Measurements from ENCODE around the gene FAM162B.
A peak's percentile ranks its signal among the peaks of the same experiment; 100 is the strongest.
"Not testable (repeated sequence)": the region's sequence is repeated elsewhere in the genome, so short reads cannot be mapped to it uniquely, and the experiment has no call there.

Gene FAM162B

DNA sequence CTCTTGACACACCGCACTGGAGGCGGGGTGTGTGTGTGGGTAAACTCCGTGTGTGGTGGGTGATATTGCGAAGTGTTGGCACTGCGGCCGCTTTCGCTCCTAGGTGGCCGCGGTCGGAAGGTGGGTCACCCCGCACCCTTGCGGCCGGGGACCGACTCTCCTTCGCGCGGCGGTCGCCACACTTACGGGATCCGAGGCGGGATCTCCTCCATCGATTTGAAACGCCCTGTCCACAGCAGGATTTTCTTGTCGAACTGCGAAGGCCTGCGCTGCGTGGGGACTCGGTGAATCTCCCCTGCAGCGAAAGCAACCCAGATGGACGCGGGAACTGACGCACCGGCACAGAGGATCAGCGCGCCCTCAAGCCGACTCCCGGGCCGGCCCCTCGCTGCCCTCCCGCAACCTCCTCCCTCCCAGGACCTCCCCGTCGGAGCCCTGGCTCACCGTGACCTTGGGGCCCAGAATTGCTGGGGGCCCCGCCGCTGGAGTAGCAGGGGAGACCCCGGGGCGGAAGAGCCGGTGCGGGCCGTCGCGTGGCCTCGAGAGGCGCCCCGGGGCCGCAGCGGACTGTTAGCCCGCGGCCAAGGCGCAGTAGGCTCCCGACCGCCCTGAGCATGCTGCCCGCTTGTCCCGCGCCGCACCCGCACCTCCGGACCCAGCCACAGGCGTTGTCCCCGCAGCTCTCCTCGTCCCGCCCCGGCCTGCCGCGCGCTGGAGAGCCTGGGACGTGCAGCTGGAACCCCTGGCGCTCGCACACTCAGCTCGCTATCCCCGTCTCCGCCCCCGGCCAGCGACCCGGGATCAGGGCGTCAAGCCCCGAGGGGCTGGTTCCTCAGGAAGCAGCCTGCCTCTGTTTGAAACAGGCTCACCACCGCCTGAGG lies at the start of gene FAM162B:
Gene FAM162B (minus strand): TSS at position 759 of the 881 bp plus-strand sequence. CDS start 143 bp downstream, at position 616.
- no peak for DNase-seq

DNA sequence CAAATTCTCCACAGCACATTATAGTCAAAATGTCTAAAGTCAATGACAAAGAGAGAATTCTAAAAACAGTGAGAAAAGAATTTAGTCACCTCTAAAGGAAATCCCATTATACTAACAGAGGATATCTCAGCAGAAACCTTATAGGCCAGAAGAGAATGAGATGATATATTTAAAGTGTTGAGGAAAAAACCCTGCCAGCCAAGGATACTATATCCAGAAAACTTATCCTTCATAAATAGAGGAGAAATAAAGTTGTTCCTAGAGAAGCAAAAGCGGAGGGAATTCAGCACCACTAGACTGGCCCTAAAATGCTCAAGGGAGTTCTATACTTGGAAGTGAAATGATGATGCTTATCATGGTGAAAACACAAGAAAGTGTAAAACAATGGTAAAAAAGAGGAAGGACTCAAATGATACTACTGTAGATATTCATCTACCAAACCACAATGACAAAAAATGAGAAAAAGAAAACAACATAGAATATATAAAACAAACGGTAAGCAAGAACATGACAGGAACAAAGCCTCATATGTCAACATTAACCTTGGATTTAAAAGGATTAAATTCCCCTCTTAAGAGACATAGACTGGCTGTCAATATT lies 46.6 kb upstream of the FAM162B start:
- no peak for DNase-seq

DNA sequence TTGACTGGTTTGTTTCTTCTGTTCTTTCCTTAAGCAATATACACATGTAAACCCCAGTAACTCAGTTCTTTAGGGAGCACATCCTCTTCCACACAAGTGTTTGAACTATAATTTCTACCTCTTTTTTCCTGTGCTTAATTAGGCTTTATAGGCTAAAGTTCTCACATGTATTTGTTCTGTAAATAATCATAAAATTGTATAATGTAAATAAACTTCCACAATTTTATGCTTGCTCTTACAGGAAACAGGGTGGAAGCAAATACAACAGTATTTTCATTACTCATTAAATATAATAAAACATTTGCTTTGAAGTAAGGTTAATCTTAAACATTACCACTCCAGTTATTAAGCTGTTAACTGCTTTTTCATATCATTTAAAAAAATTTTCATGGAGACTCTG lies 36.5 kb upstream of the FAM162B start:
- DNase-seq: no peak

DNA sequence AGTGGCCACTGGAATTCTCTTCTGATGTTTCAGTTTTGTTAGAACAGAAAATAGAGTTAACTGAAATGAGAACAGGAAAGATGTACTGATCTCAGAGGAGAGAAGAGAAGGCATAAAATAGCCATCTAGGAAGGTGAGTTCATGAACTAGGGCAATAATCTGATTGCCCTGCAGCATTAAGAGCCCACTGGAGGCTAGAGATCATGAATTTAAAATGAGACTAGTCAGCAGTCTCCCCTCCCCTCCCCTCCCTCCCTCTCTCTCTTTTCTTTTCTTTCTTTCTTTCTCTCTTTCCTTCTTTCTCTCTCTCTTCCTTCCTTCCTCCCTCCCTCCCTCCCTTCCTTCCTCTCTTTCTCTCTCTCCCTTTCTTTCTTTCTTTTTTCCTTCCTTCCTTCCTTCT lies 34.4 kb upstream of the FAM162B start:
- DNase-seq: no peak

DNA sequence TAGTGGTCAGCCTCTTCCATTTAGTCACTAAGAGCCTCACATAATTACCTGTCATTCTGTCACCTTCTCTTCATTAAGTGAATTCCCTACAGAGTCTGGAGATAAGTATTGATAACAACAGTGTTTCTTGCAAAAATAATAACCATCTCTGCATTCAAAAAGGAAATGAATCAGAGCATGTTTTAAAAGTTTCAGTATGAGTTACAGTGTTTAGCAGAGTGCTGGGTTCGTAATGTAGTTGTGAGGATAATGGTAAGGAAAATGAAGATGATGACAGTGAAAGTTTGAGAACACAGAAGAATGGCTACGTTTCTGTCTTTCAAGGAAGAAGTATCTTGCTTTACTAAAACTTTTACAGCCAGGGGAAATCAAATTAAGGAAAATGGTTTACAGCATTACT lies 32.1 kb upstream of the FAM162B start:
- DNase-seq: no peak

DNA sequence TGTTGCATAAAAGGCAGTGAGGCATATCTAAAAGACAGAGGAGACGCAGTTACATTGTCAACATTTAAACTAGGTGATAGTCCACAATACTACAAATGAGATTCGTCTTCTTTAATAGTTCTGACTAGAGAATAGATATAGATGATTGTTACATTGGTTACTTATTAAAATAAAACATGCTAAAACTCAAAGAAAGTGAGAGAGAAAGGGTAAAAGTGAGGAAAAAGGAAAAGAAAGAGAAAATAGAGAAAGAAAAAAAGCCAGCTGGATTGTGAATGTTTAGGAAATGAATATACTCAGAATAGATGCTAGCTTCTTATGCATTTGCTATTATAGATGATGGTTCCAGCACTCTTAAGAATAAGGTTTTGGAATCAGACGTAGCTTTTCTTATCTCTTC lies 27.7 kb upstream of the FAM162B start:
- DNase-seq: no peak

DNA sequence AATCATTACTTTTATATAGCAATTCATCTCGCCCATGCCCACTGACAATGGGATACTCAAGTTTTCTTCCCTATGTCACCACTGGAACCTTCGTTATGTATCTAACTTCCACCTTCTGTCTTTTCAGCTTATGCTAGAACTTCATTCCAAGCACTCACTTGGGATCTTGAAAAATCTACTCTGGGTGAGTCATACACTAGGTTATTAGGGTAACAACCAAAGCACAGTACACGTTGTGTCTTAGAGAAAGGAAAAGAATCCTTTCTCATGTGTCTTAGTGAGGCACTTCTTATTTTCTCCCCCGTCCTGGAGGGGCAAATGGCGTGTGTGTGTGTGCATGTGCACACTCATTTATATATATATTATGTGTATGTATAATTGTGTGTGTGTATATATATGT lies 18.3 kb upstream of the FAM162B start:
- no peak for DNase-seq

DNA sequence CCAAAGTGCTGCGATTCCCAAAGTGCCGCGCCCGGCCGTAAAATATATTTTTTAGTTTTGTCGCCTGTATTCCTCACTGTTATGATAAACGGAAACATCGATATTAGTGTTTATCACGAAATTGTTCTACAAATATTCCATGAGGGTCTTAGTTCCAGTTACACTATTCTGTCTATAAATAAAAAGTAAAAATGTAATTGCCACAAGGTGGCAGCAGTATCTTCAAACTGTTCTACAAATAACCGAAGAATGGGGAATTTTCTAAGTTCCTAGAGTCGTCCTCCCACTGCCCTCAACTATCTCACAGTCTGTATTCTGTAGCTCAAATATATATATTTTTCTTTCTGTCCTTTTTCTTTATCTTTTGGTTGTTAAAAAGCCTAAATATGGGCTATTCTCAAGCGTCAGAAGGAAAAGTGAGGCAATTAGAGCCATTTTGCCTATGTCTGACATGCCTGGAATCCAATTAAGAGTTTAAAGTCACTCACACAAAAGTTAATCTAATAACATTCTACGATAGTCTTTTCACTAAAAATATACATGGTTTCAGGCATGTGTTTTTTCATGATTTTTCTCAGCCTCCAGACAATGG lies 14.2 kb upstream of the FAM162B start:
- DNase-seq: peak in 1 of 2 experiments; percentile 16

DNA sequence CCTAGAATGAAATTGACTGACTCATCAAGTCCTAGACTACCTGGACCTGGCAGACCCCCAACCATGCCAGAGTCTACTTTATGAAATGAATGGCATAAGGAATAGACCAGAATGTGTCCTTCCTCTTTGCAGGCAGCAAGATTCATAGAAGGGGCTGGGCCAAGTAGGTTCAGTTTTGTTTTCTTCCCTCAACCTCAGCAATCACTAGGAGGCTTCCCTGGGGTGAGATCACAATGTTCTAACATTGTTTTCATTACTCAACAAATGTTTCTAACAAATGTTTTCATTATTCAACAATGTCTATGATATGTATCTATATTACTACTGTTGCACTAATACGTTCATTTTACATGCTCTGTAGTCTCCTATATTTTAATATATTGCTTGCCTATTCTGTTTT lies 8.4 kb upstream of the FAM162B start:
- DNase-seq: no peak

DNA sequence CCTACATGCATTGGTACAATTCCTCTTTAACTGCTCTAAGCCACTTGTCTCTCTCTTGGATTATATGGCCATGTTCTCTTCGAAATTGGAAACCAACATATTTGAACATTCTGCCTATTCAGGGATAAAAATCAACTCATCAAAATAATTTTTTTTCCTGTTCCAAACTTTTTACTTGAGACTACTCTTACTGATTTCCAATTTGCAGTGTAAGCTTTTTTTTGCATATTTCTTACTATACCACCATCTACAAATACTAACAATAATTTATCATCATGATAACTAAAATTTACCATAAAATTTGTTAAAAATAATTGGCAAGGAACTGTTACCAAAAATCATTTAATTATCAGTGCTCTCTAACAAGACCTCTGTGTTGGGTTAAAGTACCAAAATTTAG lies 6.9 kb upstream of the FAM162B start:
- DNase-seq: no peak

DNA sequence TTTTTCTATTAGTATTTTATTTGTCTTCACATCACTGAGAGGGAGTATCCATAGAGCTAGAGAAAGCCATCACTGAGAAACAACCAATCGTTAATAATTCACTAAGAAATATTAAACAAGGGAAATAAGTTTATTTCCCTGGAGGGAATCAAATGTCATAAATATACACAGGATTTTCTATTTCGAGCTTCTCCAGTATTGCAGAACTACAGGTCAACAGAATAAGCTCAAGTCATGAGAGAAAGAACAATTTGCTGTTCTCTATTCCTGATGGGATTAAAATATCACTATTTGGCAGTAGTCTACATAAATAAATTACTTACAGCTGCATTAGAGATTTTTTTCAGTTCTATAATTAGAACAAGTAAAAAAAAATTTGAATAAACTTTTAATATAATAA lies 2.2 kb upstream of the FAM162B start:
- no peak for DNase-seq

DNA sequence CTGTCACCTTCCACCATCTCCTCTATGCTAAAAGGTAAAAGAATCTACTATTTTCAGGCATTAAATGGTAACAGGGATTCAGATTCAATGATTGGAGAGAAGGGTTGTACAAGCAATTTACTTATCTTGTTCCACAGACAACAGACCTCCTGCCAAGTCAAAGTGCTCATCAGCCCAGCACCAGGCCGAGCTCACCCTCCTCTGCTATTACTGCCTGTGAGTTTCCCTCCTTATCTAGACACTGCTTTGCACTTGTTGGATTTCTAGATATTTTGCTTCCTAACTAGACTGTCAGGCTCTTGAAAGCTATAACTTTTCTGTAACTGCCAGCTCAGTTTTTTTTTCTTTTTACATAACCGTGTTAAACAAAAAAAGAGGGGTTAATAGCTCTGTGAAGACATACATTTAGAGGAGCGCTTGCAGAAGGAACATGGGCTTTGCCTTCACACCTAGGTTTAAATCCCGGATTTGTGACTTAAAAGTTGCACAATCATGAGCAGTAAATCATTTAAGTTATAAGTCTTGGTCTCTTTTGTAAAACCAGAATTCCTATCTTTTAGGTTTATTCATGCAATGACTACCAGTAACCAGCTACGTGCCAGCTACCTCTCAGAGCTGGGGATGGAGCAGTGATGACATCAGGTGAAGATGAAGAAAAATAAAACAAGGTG lies 1.1 kb upstream of the FAM162B start:
- DNase-seq: no peak

DNA sequence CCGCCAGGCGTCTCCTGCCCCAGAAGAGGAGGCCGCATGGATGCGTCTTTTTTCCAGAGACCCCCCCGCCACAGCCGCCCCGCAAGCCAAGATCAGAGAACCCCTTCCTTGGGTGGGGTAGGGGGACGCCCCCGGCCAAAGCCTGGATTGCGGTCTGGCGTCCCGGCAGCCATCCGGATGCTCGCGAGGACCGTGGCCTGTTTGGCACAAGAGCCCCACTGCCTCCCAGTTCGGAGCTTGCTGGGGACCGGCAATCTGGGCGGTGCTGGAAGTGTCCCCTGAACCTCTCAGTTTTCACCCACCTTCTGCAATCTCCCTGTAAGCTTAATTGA lies 924 bp downstream of the FAM162B start:
- no peak for DNase-seq

DNA sequence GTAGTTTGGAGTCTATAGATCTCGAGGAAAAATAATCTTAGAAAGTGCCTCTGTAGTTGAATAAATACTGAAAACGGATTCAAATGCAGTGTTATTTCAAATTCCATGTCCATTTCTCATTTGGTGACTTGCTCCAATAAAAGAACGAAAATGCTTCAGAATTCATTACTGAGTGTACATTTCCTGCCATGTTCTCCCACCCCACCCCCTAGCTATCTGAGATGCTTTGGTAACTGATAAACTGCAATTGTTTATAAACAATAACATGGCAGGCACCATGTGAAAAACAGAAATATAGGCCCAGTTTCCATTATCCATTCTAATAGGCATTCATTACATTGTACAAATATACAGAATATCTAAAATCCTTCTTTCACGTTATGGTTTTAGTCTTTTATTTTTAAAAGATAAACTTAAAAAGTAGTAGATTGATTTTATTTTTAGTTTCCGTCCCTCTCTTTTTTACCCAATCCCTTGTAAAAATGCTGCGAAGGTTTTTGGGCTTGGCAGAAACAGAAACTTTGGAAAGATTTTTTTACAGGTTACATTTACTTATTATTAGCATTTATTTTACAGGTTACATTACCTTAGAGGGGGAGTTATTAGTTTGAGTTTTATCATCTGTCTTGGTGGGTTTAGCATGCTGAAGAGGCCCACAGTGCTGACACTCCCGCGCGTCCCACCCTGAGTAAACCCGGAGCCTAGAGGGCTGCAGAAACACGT lies 1.5 kb downstream of the FAM162B start:
- no peak for DNase-seq

DNA sequence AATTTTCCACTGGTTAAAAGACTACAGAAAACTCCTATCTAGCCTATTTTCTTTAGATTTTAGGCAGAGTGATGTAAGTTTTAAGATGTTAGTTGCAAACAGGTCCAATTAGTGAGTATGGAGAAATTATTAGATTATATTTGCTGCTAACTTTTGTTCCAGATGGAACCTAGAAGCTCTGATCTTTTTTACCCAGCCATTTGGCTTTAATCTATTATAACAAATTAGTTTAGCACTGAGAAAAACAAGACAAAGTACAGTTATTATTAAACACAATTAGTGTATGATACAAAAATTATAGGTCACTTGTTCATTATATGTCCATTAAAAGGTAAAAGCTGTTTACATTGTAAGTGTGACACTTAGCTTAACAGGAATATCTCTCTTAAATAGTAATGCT lies 2.5 kb downstream of the FAM162B start:
- DNase-seq: no peak

DNA sequence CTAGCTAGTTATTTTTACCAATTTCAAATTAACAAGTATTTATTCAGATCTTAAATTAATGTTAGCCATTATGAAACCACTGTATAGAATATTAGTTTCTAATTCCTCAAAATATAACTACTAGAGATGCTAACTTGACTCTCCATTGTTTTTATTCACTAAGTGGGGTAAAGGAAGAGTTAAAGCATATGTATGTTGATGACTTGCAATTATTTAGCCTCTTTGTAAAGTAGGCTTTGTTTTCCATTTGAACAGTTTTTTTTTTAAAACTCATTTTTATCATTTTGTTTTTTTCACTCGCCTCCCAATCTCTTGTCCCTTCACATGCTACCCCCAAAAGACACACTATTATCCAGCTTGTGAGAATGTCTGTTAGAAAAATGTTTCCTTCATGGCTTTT lies 3.3 kb downstream of the FAM162B start:
- DNase-seq: no peak

DNA sequence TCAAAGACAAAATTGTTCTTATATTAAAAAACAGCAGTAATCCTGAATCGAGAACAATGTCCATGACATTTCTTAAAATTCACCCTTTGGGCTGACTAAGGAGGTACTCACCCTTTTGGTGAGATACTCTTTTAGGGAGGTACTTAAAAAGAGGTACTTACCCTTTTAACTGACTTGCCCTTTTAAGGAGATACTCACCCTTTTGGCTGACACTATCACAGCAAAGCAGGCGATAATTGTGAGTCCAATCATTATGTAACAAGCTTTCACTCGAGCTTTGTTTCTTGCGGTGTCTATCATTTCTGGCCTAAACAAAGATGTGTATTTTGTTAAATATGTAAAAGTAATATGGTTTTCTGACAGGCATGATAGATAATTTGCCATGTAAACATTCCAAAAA lies 3.7 kb downstream of the FAM162B start:
- DNase-seq: no peak

DNA sequence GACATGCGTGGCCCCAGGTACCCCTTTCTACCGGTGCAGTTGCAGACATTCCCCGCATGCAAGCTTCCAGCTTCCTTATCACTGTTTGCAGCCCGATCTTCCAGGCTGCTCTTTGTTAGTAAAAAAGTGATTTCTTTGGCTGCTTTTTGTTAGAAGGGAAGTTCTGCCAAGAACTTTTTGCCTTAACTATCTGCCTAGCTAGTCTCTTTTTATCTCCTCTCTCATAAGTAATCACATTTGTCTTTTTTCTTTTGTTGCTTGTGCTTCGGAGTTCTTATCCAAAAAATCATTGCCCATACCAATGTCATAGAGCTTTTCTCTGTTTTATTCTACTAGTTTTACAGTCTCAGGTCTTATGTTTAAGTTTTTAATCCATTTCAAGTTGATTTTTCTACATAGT lies 20.3 kb downstream of the FAM162B start:
- no peak for DNase-seq

DNA sequence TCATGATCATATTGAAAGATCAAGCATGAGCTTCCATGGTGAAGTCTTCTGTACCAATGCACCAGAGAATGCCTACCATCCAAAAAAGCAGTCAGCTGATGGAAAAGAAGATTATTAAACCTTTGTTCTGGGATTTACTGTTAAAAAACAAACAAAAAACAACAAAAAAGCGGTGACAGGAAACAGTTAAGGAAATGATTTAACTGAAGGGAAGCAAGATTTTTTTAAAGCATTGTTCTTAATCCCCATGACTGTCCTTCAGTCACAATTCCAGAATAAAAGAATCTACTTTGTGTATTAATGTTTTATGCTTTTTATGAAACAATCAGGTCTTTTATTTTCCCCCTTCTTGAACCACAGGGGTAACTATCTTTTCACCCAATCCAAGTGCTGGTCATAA lies 23.9 kb downstream of the FAM162B start:
- DNase-seq: no peak

DNA sequence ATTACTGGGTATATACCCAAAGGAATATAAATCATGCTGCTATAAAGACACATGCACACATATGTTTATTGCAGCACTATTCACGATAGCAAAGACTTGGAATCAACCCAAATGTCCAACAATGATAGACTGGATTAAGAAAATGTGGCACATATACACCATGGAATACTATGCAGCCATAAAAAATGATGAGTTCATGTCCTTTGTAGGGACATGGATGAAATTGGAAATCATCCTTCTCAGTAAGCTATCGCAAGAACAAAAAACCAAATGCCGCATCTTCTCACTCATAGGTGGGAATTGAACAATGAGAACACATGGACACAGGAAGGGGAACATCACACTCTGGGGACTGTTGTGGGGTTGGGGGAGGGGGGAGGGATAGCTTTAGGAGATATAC lies 25.0 kb downstream of the FAM162B start:
- not testable (repeated sequence) for DNase-seq

DNA sequence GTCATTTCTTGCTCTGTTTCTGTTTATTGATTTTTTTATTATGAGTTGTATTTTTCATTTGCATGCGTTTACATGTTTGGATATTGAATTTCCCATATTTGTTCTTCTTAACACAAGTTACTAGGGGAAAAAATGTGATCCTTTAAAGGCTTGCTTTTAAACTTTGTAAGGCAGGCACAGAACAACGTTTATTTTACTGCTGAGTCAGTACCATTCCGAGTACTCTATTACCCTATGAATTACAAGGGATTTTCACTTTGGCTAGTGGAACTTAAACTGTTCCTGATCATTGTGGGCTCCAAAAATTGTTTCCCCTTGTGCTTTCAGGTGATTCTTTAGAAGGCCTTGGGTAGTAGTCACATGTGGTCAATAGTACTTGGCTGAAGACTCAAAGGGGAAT lies 28.5 kb downstream of the FAM162B start:
- DNase-seq: no peak

DNA sequence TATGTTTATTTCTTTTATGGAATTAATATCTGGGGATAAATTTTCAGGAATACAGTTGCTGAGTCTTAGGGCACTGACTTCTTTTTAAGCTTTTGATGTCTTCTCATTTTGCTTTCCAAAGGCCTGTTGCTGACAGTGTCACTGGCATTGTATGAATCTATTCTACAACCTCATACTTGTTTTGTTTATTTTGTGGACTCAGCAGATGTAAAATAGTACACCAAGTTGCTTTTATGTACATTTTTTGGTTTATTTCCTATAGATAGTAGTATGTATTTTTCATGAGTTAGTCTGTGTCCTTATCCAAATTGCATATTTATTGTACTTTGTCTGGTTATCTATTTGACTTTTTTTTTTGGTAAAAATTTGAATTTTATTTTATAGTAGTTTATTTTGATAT lies 35.0 kb downstream of the FAM162B start:
- DNase-seq: no peak

DNA sequence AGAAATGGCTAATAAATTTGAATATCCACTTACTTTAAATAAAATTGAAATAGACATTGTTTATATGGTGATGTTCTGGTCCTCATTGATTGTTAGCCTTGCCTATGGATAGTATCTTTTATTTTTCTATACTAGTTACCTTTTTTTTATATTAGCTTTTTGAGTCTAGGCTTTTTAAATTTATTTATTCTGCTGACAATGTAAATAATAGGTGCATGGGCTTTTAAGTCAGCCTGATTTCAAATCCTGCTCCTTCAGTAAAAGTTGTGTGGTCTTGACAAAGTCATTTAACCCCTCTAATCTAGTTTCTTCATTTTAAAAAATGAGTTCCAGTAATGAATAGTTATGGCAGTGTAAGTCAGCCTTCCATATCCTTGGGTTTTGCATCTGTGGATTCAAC lies 38.6 kb downstream of the FAM162B start:
- DNase-seq: no peak

Data from NCI-H2081 (cell line).